ENCODE data around the gene CNTNAP4.

Gene CNTNAP4

DNA sequence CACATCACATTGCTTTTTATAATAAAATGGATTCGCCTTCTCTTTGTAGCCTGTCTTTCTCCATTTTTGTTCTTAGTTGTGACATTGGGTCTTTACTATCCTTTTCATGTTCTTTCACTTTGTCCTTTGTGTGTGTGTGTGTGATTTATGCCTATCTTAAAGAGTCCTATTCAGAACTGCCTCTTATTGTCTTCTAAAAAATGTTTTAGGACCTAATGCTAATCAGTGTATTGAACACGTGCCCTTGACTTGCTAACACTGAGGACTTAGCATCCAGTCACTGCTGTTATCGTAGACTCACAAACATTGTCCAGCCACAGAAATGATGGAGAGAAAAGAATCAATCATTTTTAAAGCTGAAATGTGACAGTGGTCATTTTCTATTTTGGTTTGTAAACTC is 251.9 kb downstream of the CNTNAP4 start:
- ATAC-seq (replicated peaks; ENCODE audit: extremely low read depth, poor library complexity, severe bottlenecking) (no peak), DNase-seq (ENCODE audit: low spot score in 2 of 2) (no peak)
- Mint-ChIP-seq H3K9me3 (peaks cover 16% of the 10 kb centered on the region), H3K4me3 (no peak overlapping the region), H3K27ac (ENCODE audit: low read depth) (no peak overlapping the region), H3K27me3 (no peaks in the 10 kb centered on the region), H3K4me1 (no peaks in the 10 kb centered on the region), H3K36me3 (ENCODE audit: insufficient read depth) (no peaks in the 10 kb centered on the region)

- DNase-seq (ENCODE audit: low spot score in 2 of 2) = no peak
- ATAC-seq (replicated peaks; ENCODE audit: extremely low read depth, poor library complexity, severe bottlenecking) = no peak
- H3K4me3 Mint-ChIP-seq = no peak overlapping the region
- no peak overlapping the region for H3K27ac Mint-ChIP-seq (ENCODE audit: low read depth)
- peaks cover 12% of the 10 kb centered on the region for H3K9me3 Mint-ChIP-seq
- H3K36me3 Mint-ChIP-seq (ENCODE audit: insufficient read depth) = no peaks in the 10 kb centered on the region
- H3K4me1 Mint-ChIP-seq = no peaks in the 10 kb centered on the region
- no peaks in the 10 kb centered on the region for H3K27me3 Mint-ChIP-seq
These were observed 254.0 kb downstream of the CNTNAP4 start for GRCh38 chr16:76531236-76531635.

DNA sequence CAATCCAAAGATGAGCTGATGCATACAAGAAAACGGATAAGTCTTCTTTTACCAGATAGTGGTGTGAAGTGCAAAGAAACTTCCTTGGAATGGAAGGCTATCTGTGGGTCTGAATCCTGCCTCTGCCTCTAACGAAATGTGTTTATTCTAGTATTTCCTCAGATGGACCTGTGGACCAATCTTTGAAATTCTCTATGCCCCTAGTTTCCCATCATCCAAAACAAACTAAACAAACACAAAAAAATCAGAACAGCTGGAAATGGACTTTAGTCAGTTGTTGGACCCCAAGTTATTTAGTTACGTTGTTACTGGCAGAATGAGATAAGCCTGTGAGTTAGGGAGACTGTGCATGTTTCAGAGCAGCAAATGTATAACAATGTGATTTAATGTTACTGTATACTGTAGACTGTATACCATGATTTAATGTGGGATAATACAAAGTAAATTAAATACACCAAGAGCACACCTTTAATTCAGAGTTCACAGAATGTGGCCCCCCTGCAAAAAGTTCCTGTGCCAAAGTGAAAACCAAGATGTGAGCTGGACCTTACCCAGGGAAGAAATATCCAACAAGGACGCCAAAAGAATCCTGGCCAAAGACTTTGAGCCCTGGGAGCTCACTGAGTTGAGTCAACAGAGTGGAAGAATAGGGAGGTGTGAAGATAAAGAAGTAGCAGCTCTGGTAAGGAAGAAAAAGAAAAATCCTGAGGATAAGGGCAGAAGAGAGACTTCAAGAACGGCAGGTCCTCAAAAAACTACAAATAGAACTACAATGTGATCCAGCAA is 255.2 kb downstream of the CNTNAP4 start:
- H3K36me3 Mint-ChIP-seq (ENCODE audit: insufficient read depth) = no peaks in the 10 kb centered on the region
- no peak overlapping the region for H3K27ac Mint-ChIP-seq (ENCODE audit: low read depth)
- no peaks in the 10 kb centered on the region for H3K27me3 Mint-ChIP-seq
- no peaks in the 10 kb centered on the region for H3K4me1 Mint-ChIP-seq
- ATAC-seq (replicated peaks; ENCODE audit: extremely low read depth, poor library complexity, severe bottlenecking) (no peak), DNase-seq (ENCODE audit: low spot score in 2 of 2) (no peak)
- H3K9me3 Mint-ChIP-seq = peaks cover 6% of the 10 kb centered on the region
- no peak overlapping the region for H3K4me3 Mint-ChIP-seq

DNA sequence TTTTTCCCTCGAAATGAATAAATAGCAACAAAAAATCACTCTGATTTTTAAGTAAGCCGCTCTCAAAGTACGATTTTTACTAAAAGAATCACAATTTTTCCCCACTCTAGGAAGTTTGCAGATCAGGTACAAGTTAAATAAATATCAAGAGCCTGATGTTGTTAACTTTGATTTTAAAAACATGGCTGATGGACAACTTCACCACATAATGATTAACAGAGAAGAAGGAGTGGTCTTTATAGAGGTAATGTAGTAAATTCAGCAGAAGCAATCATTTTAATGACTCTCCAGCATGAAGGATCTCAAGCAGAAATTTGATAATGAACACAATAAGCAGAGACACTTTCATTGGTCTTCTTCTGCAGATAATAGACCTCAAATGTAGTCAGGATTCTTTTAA is 262.4 kb downstream of the CNTNAP4 start:
- H3K36me3 Mint-ChIP-seq (ENCODE audit: insufficient read depth) = no peaks in the 10 kb centered on the region
- no peaks in the 10 kb centered on the region for H3K4me1 Mint-ChIP-seq
- DNase-seq (ENCODE audit: low spot score in 2 of 2) = no peak
- H3K9me3 Mint-ChIP-seq = no peaks in the 10 kb centered on the region
- no peak overlapping the region for H3K27ac Mint-ChIP-seq (ENCODE audit: low read depth)
- no peak overlapping the region for H3K4me3 Mint-ChIP-seq
- H3K27me3 Mint-ChIP-seq = no peaks in the 10 kb centered on the region
- no peak for ATAC-seq (replicated peaks; ENCODE audit: extremely low read depth, poor library complexity, severe bottlenecking)

DNA sequence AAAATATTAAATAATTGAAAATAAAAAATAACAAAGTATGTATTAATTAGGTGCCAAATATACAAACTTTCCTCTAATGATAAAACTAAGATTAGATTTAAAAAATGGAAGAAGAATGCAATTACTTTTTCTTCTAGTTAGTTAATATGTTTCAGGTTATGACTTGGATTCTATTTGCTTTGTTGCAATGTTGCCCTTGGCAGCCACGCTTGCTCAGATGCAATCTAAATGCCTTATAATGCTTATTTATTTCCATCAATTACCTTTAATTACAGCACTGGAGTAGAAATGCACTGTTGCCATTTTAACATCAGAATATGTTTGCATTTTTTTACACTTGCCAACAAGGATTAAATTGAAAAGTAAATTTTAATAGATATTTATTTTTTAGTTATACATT is 263.9 kb downstream of the CNTNAP4 start:
- DNase-seq (ENCODE audit: low spot score in 2 of 2) = no peak
- ATAC-seq (replicated peaks; ENCODE audit: extremely low read depth, poor library complexity, severe bottlenecking) = no peak
- H3K27ac Mint-ChIP-seq (ENCODE audit: low read depth) = no peak overlapping the region
- H3K4me1 Mint-ChIP-seq = no peaks in the 10 kb centered on the region
- no peak overlapping the region for H3K4me3 Mint-ChIP-seq
- H3K9me3 Mint-ChIP-seq = no peaks in the 10 kb centered on the region
- no peaks in the 10 kb centered on the region for H3K36me3 Mint-ChIP-seq (ENCODE audit: insufficient read depth)
- no peaks in the 10 kb centered on the region for H3K27me3 Mint-ChIP-seq

DNA sequence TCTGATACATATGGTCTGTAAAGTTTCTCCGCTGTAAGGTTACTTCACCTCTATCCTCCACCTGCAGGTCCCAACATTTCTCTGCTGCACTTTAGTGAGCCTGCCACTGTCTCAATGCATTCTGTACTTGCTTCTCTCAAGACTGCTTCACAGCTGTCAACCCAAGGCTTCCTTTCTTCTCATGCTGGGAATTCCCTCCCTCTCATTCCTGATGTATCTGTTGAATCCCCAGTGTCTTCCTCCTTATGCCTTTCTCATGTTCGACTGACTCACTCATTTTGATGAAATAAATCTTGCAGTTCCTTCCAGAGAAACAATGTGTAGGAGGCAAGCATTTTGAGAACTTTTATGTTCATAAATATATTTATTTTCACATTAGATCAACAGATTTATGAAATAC is 288.3 kb downstream of the CNTNAP4 start:
- no peak overlapping the region for H3K27ac Mint-ChIP-seq (ENCODE audit: low read depth)
- peaks cover 7% of the 10 kb centered on the region for H3K9me3 Mint-ChIP-seq
- ATAC-seq (replicated peaks; ENCODE audit: extremely low read depth, poor library complexity, severe bottlenecking) (no peak), DNase-seq (ENCODE audit: low spot score in 2 of 2) (no peak)
- no peak overlapping the region for H3K4me3 Mint-ChIP-seq
- H3K4me1 Mint-ChIP-seq = no peaks in the 10 kb centered on the region
- no peaks in the 10 kb centered on the region for H3K36me3 Mint-ChIP-seq (ENCODE audit: insufficient read depth)
- H3K27me3 Mint-ChIP-seq = no peaks in the 10 kb centered on the region

GRCh38 chr16:76571755-76572154 is 294.6 kb downstream of the CNTNAP4 start:
- Mint-ChIP-seq H3K27ac (ENCODE audit: low read depth) (no peak overlapping the region), H3K4me3 (no peak overlapping the region), H3K4me1 (no peaks in the 10 kb centered on the region), H3K9me3 (peaks cover 12% of the 10 kb centered on the region), H3K36me3 (ENCODE audit: insufficient read depth) (no peaks in the 10 kb centered on the region), H3K27me3 (no peaks in the 10 kb centered on the region)
- no peak for ATAC-seq (replicated peaks; ENCODE audit: extremely low read depth, poor library complexity, severe bottlenecking)
- no peak for DNase-seq (ENCODE audit: low spot score in 2 of 2)

- no peaks in the 10 kb centered on the region for H3K36me3 Mint-ChIP-seq (ENCODE audit: insufficient read depth)
- H3K4me3 Mint-ChIP-seq = no peak overlapping the region
- no peak overlapping the region for H3K27ac Mint-ChIP-seq (ENCODE audit: low read depth)
- H3K9me3 Mint-ChIP-seq = peaks cover 6% of the 10 kb centered on the region
- no peaks in the 10 kb centered on the region for H3K4me1 Mint-ChIP-seq
- ATAC-seq (replicated peaks; ENCODE audit: extremely low read depth, poor library complexity, severe bottlenecking) (no peak), DNase-seq (ENCODE audit: low spot score in 2 of 2) (no peak)
- no peaks in the 10 kb centered on the region for H3K27me3 Mint-ChIP-seq
These were observed 296.1 kb downstream of the CNTNAP4 start for GRCh38 chr16:76573281-76573680.

GRCh38 chr16:76574651-76575050 is 297.4 kb downstream of the CNTNAP4 start:
- H3K36me3 Mint-ChIP-seq (ENCODE audit: insufficient read depth) = no peaks in the 10 kb centered on the region
- ATAC-seq (replicated peaks; ENCODE audit: extremely low read depth, poor library complexity, severe bottlenecking) (no peak), DNase-seq (ENCODE audit: low spot score in 2 of 2) (no peak)
- H3K4me3 Mint-ChIP-seq = no peak overlapping the region
- H3K4me1 Mint-ChIP-seq = no peaks in the 10 kb centered on the region
- peaks cover 6% of the 10 kb centered on the region for H3K9me3 Mint-ChIP-seq
- no peak overlapping the region for H3K27ac Mint-ChIP-seq (ENCODE audit: low read depth)
- no peaks in the 10 kb centered on the region for H3K27me3 Mint-ChIP-seq

DNA sequence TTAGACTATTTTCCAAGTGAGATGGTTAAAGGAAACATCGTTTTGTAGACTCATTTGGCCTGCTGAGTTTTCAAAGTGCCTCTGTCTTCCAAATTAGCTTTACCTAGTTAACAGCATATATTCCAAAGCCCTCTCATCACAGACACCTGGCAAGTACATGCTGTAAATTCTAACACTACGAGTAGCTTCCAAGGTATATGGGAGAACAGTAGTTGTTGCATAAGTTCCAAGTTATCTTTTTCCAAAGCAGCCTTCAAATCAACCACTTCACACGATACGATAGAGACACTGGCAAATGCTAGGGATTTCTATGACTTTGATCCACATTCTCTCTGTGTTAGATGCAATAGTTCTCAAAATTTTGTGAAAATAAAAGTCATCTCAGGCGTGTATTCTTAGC is 299.3 kb downstream of the CNTNAP4 start:
- Mint-ChIP-seq H3K27ac (ENCODE audit: low read depth) (no peak overlapping the region), H3K9me3 (peaks cover 6% of the 10 kb centered on the region), H3K27me3 (no peaks in the 10 kb centered on the region), H3K4me3 (no peak overlapping the region), H3K36me3 (ENCODE audit: insufficient read depth) (no peaks in the 10 kb centered on the region), H3K4me1 (no peaks in the 10 kb centered on the region)
- ATAC-seq (replicated peaks; ENCODE audit: extremely low read depth, poor library complexity, severe bottlenecking) (no peak), DNase-seq (ENCODE audit: low spot score in 2 of 2) (no peak)

DNA sequence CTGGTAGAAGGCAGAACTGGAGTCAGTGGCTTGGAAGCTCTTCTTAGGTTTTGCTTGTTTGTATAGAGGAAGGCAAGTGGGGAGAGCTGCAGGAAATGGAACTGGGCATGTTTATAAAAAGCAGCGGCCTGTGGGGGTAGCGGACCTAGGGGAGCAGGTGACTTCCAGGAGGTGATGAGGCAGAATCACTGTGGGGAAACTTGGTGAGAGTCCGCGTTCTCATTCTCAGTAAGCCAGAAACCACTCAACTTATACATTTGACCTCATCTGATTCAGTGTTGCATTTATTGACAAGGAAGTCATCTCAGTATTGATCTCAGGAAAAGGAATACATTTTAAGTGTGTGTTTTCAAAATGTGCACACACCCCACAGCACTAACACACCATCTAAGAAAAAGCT is 299.8 kb downstream of the CNTNAP4 start:
- Mint-ChIP-seq H3K9me3 (peaks cover 11% of the 10 kb centered on the region), H3K36me3 (ENCODE audit: insufficient read depth) (no peaks in the 10 kb centered on the region), H3K27me3 (no peaks in the 10 kb centered on the region), H3K27ac (ENCODE audit: low read depth) (no peak overlapping the region), H3K4me3 (no peak overlapping the region), H3K4me1 (no peaks in the 10 kb centered on the region)
- DNase-seq (ENCODE audit: low spot score in 2 of 2) (no peak), ATAC-seq (replicated peaks; ENCODE audit: extremely low read depth, poor library complexity, severe bottlenecking) (no peak)

- Mint-ChIP-seq H3K27ac (ENCODE audit: low read depth) (no peak overlapping the region), H3K4me1 (no peaks in the 10 kb centered on the region), H3K4me3 (no peak overlapping the region), H3K9me3 (peaks cover 17% of the 10 kb centered on the region), H3K27me3 (no peaks in the 10 kb centered on the region), H3K36me3 (ENCODE audit: insufficient read depth) (no peaks in the 10 kb centered on the region)
- DNase-seq (ENCODE audit: low spot score in 2 of 2) = no peak
- no peak for ATAC-seq (replicated peaks; ENCODE audit: extremely low read depth, poor library complexity, severe bottlenecking)
These were observed 302.2 kb downstream of the CNTNAP4 start for GRCh38 chr16:76579277-76579922.

- H3K9me3 Mint-ChIP-seq = peaks cover 17% of the 10 kb centered on the region
- H3K4me1 Mint-ChIP-seq = no peaks in the 10 kb centered on the region
- no peaks in the 10 kb centered on the region for H3K36me3 Mint-ChIP-seq (ENCODE audit: insufficient read depth)
- H3K27me3 Mint-ChIP-seq = no peaks in the 10 kb centered on the region
- H3K4me3 Mint-ChIP-seq = no peak overlapping the region
- ATAC-seq (replicated peaks; ENCODE audit: extremely low read depth, poor library complexity, severe bottlenecking) (no peak), DNase-seq (ENCODE audit: low spot score in 2 of 2) (no peak)
- H3K27ac Mint-ChIP-seq (ENCODE audit: low read depth) = no peak overlapping the region
These were observed 306.3 kb downstream of the CNTNAP4 start for GRCh38 chr16:76583466-76583865.
